HepG2 (cell line): ENCODE results near the gene PDLIM7. TPM values are rescaled to one million over a fixed set of nuclear protein-coding genes. Genes with fewer than 3 reads are reported as not detected.
A peak's percentile ranks its signal among the peaks of the same experiment; 100 is the strongest.

Experiments used
- AKAP8 ChIP-seq: sonication (generic); formaldehyde crosslinking; IDR thresholded peaks from 2 replicates; pipeline ENCODE4 v1.5.1; 2020; ENCODE audit warnings: mild to moderate bottlenecking, missing genetic modification reagents
- ARNT2 ChIP-seq: sonication (generic); formaldehyde crosslinking; IDR thresholded peaks from 2 replicates; pipeline ENCODE4 v1.8.0; 2022; ENCODE audit warnings: mild to moderate bottlenecking, low read depth, missing genetic modification reagents, moderate library complexity
- CBX2 ChIP-seq, 2 experiments: fragments of 200-600 bp in 1 of 2; sonication (generic); formaldehyde crosslinking in 1 of 2; IDR thresholded peaks; 2 replicates each; pipeline versions ENCODE4 v1.7.0 to v1.8.1; 2018 to 2022; ENCODE audit warnings: low read depth in 2 of 2, low read length in 1 of 2, mild to moderate bottlenecking in 1 of 2, missing genetic modification reagents in 1 of 2
- NR2F2 ChIP-seq: IDR thresholded peaks from 2 replicates; pipeline ENCODE4 v1.6.1; 2012; ENCODE audit warnings: low read depth, inconsistent platforms, borderline replicate concordance
- PHF5A ChIP-seq: IDR thresholded peaks from one replicate; pipeline ENCODE4 v1.6.1; 2018; ENCODE audit warnings: low read depth, missing genetic modification reagents; ENCODE audit not compliant: unreplicated experiment
- RBM22 ChIP-seq: fragments of 200-400 bp; formaldehyde crosslinking; optimal IDR thresholded peaks from 2 replicates; pipeline ENCODE3; 2017; ENCODE audit warnings: mild to moderate bottlenecking, low read length, moderate library complexity
- ZNF407 ChIP-seq: sonication (generic); formaldehyde crosslinking; IDR thresholded peaks from one replicate; pipeline ENCODE4 v1.5.1; 2020; ENCODE audit warnings: mild to moderate bottlenecking, missing genetic modification reagents; ENCODE audit errors: not compliant biosample characterization
- ZSCAN31 ChIP-seq: sonication (generic); formaldehyde crosslinking; IDR thresholded peaks from 2 replicates; pipeline ENCODE4 v1.5.0; 2020; ENCODE audit warnings: low read depth, mild to moderate bottlenecking, missing genetic modification reagents
- polyA plus RNA-seq, 8 experiments: library from polyadenylated mRNA; depleted of rRNA in 3 of 8; stranded (reverse) in 7 of 8; unstranded in 1 of 8; fragments of >200 nt; fragmentation: Illumina TruSeq in 4 of 8; extraction: Trizol in 4 of 8; gene quantifications; 2 replicates each; pipeline versions ENCODE4 v1.2.1 to v1.2.3, GENCODE V29; 2011 to 2016; ENCODE audit warnings: low read depth in 4 of 8, missing spikeins in 1 of 8, mixed read lengths in 1 of 8; ENCODE audit not compliant: insufficient read depth in 1 of 8
- total RNA-seq, 5 experiments: library from RNA; depleted of rRNA; stranded (reverse); fragments of >200 nt; fragmentation: Illumina TruSeq; extraction: Trizol; gene quantifications; 2 replicates each; pipeline ENCODE4 v1.2.3, GENCODE V29; 2016; ENCODE audit warnings: low read depth in 1 of 5

PDLIM7 gene
- total and polyA plus RNA-seq, 2 of the 13 experiments (the other 11 are each of a cell fraction or from before 2014, with no cell fraction given), result 21.1 to 31.3 TPM

- TF ChIP-seq ZNF407 (CRISPR knock-in tag) (no peak), AKAP8 (CRISPR knock-in tag) (peak; percentile 28), RBM22 (peak; percentile 17), ZSCAN31 (CRISPR knock-in tag) (no peak), NR2F2 (no peak), CBX2 (IDR thresholded peaks at IDR 0.05; ENCODE audit: low read depth, low read length) (no peak), CBX2 (CRISPR knock-in tag; IDR thresholded peaks at IDR 0.05; ENCODE audit: low read depth) (no peak), PHF5A (CRISPR knock-in tag) (no peak), ARNT2 (CRISPR knock-in tag) (no peak)
- TF ChIP-seq, all 625 proteins: peak for 6
Measured at GRCh38 chr5:177444106-177445051, 53.0 kb downstream of the PDLIM7 start (continued).
